HG03196 (cell line): ENCODE data around the gene PCDH15.

Experiments used
- ATAC-seq: cut with Tn5 transposase; IDR thresholded peaks from one replicate; pipeline ENCODE4 v1.9.1; 2021; ENCODE audit not compliant: unreplicated experiment

Gene PCDH15

GRCh38 chr10:54800741-54801421 is at the start of gene PCDH15:
Gene PCDH15 (minus strand): TSS chr10:54801231. CDS start chr10:54664262, 136,969 bp downstream.
- no peak for ATAC-seq

- no peak for ATAC-seq
These were observed 42.9 kb upstream of the PCDH15 start for GRCh38 chr10:54843932-54844331.

GRCh38 chr10:54843085-54843646 is 42.1 kb upstream of the PCDH15 start:
- ATAC-seq = no peak

- no peak for ATAC-seq
These were observed 36.4 kb upstream of the PCDH15 start for GRCh38 chr10:54837479-54837878.

GRCh38 chr10:54833029-54833428 is 32.0 kb upstream of the PCDH15 start:
- no peak for ATAC-seq

GRCh38 chr10:54826994-54827560 is 26.0 kb upstream of the PCDH15 start:
- ATAC-seq = no peak

GRCh38 chr10:54815583-54815982 is 14.6 kb upstream of the PCDH15 start:
- ATAC-seq = no peak

- no peak for ATAC-seq
These were observed 7.3 kb upstream of the PCDH15 start for GRCh38 chr10:54808186-54808935.

GRCh38 chr10:54799506-54799905 is 1.5 kb downstream of the PCDH15 start:
- no peak for ATAC-seq

GRCh38 chr10:54797636-54798321 is 3.3 kb downstream of the PCDH15 start:
- no peak for ATAC-seq

GRCh38 chr10:54796881-54797280 is 4.2 kb downstream of the PCDH15 start:
- no peak for ATAC-seq

GRCh38 chr10:54776622-54777021 is 24.4 kb downstream of the PCDH15 start:
- ATAC-seq = no peak

GRCh38 chr10:54772468-54773122 is 28.4 kb downstream of the PCDH15 start:
- ATAC-seq = no peak

- no peak for ATAC-seq
These were observed 32.0 kb downstream of the PCDH15 start for GRCh38 chr10:54769051-54769450.

GRCh38 chr10:54758791-54759190 is 42.2 kb downstream of the PCDH15 start:
- no peak for ATAC-seq

- ATAC-seq = no peak
These were observed 51.4 kb downstream of the PCDH15 start for GRCh38 chr10:54749623-54750022.

GRCh38 chr10:54745436-54745835 is 55.6 kb downstream of the PCDH15 start:
- ATAC-seq = no peak

GRCh38 chr10:54742416-54742815 is 58.6 kb downstream of the PCDH15 start:
- no peak for ATAC-seq

- ATAC-seq = no peak
These were observed 72.5 kb downstream of the PCDH15 start for GRCh38 chr10:54728511-54728910.

- no peak for ATAC-seq
These were observed 79.0 kb downstream of the PCDH15 start for GRCh38 chr10:54722075-54722474.

GRCh38 chr10:54710918-54711317 is 90.1 kb downstream of the PCDH15 start:
- ATAC-seq = no peak
